ENCODE measurements around the gene ZC3H10. TPM values are rescaled to one million over a fixed set of nuclear protein-coding genes. Genes with fewer than 3 reads are reported as not detected.

ZC3H10 gene
- total RNA-seq, 1 experiment from 2014 or later = 5.6 TPM

DNA sequence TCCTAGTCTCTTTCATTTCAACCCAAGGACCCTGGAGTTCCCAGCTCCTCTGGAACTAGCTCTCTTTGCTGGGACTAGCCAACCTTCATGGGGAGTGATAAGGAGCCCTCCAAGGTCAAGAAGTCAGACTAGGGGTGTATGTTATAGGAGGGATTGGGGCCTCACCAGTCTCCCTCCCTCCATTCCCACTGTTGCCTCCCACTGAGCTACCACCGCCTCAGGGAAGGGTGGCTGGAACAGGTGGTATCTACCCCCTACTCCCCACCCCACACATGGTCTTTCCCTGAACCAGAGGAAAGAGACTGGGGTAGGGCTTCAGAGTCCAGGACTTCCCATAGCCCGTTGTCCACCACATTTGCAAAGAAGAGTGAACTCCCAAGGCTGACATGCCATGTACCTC, 35.7 kb upstream of the ZC3H10 start:
- no peak overlapping the region for H3K4me2 ChIP-seq (ENCODE audit: low read length)
- H3K9me3 ChIP-seq (ENCODE audit: low read length) = no peaks in the 10 kb centered on the region
- ChIA-PET CTCF (no interaction called here), POLR2A (ENCODE audit: unreplicated experiment) (no interaction called here)
- no peaks in the 10 kb centered on the region for H4K20me1 ChIP-seq (ENCODE audit: low read length)
- H3K4me3 ChIP-seq (ENCODE audit: low read length) = no peak overlapping the region
- H3K9me2 ChIP-seq (replicated peaks; ENCODE audit: low read length) = no peaks in the 10 kb centered on the region
- no peaks in the 10 kb centered on the region for H3F3A ChIP-seq (ENCODE audit: low read length, unreplicated experiment)
- ATAC-seq = no peak
- H3K79me2 ChIP-seq (ENCODE audit: low read length) = peaks cover 30% of the 10 kb centered on the region
- peaks cover 35% of the 10 kb centered on the region for H3K4me1 ChIP-seq (ENCODE audit: insufficient read depth, low read length)
- DNase-seq = no peak
- no peak overlapping the region for H2AFZ ChIP-seq (ENCODE audit: low read length)
- no TSS peak for BruUV-seq (replicated peaks)
- peaks cover 1% of the 10 kb centered on the region; the same call in 1 of the 2 replicates for H3K36me3 ChIP-seq (ENCODE audit: low read depth, low read length)
- TF ChIP-seq EZH2 (IDR thresholded peaks at IDR 0.05; ENCODE audit: low read length, unreplicated experiment) (no peak), EZH2phosphoT487 (IDR thresholded peaks at IDR 0.05; ENCODE audit: borderline replicate concordance, low read length) (no peak)
- TF ChIP-seq, protein P1, sequence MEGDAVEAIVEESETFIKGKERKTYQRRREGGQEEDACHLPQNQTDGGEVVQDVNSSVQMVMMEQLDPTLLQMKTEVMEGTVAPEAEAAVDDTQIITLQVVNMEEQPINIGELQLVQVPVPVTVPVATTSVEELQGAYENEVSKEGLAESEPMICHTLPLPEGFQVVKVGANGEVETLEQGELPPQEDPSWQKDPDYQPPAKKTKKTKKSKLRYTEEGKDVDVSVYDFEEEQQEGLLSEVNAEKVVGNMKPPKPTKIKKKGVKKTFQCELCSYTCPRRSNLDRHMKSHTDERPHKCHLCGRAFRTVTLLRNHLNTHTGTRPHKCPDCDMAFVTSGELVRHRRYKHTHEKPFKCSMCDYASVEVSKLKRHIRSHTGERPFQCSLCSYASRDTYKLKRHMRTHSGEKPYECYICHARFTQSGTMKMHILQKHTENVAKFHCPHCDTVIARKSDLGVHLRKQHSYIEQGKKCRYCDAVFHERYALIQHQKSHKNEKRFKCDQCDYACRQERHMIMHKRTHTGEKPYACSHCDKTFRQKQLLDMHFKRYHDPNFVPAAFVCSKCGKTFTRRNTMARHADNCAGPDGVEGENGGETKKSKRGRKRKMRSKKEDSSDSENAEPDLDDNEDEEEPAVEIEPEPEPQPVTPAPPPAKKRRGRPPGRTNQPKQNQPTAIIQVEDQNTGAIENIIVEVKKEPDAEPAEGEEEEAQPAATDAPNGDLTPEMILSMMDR (conservative IDR thresholded peaks at IDR 0.05; ENCODE audit: low read depth, low read length) = no peak
- intact Hi-C loops (cut with micrococcal nuclease) = no loop called here
- H3K27me3 ChIP-seq (ENCODE audit: low read length) = no peaks in the 10 kb centered on the region
- no peak overlapping the region for H3K27ac ChIP-seq (ENCODE audit: low read length)
- H3K9ac ChIP-seq (ENCODE audit: low read length) = no peak overlapping the region

DNA sequence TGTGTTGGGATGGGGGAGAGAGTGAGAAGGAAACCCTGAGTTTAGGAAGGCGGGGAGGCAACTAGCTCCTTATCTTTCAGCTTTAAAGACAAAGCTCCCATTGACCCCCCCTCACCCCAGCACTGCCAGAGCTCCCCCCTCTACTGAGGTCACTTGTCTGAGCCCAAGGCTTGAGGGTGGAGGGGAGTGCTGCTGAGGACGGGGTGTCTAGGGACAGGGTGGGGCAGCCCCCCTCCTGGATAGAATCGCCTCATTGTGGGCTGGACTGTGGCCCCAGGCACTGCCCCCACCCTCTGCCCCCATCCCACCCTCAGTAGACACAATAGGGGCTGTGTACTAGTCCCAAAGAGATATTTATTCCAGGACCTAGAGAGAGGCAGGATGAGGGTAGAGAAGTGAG, 35.1 kb upstream of the ZC3H10 start:
- Histone ChIP-seq H3K4me1 (ENCODE audit: insufficient read depth, low read length) (peaks cover 35% of the 10 kb centered on the region), H3F3A (ENCODE audit: low read length, unreplicated experiment) (no peaks in the 10 kb centered on the region), H3K27me3 (ENCODE audit: low read length) (no peaks in the 10 kb centered on the region), H3K9me2 (replicated peaks; ENCODE audit: low read length) (no peaks in the 10 kb centered on the region), H3K27ac (ENCODE audit: low read length) (no peak overlapping the region), H3K4me2 (ENCODE audit: low read length) (no peak overlapping the region), H4K20me1 (ENCODE audit: low read length) (no peaks in the 10 kb centered on the region), H3K9ac (ENCODE audit: low read length) (no peak overlapping the region), H3K9me3 (ENCODE audit: low read length) (no peaks in the 10 kb centered on the region), H3K36me3 (ENCODE audit: low read depth, low read length) (peaks cover 7% of the 10 kb centered on the region; the same call in 1 of the 2 replicates), H3K4me3 (ENCODE audit: low read length) (no peak overlapping the region), H2AFZ (ENCODE audit: low read length) (no peak overlapping the region), H3K79me2 (ENCODE audit: low read length) (peaks cover 30% of the 10 kb centered on the region)
- intact Hi-C loops (cut with micrococcal nuclease) = no loop called here
- TF ChIP-seq EZH2phosphoT487 (IDR thresholded peaks at IDR 0.05; ENCODE audit: borderline replicate concordance, low read length) = no peak
- TF ChIP-seq, protein P1 (conservative IDR thresholded peaks at IDR 0.05; ENCODE audit: low read depth, low read length) = no peak
- no peak for TF ChIP-seq EZH2 (IDR thresholded peaks at IDR 0.05; ENCODE audit: low read length, unreplicated experiment)
- POLR2A ChIA-PET (ENCODE audit: unreplicated experiment) = no interaction called here
- CTCF ChIA-PET = no interaction called here
- BruUV-seq (replicated peaks) = no TSS peak
- no peak for ATAC-seq
- no peak for DNase-seq

DNA sequence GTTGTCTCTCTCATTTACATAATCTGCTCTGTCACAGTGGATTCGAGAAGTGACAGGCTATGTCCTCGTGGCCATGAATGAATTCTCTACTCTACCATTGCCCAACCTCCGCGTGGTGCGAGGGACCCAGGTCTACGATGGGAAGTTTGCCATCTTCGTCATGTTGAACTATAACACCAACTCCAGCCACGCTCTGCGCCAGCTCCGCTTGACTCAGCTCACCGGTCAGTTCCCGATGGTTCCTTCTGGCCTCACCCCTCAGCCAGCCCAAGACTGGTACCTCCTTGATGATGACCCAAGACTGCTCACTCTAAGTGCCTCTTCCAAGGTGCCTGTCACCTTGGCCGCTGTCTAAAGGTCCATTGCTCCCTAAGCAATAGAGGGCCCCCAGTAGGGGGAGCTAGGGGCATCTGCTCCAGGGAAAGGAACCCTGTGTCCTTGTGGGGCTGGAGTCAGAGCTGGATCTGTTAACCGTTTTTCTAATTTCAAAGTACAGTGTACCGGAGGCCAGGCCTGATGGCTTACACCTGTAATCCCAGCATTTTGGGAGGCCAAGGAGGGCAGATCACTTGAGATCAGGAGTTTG, 33.0 kb upstream of the ZC3H10 start:
- H3K36me3 ChIP-seq (ENCODE audit: low read depth, low read length) = peaks cover 9% of the 10 kb centered on the region; the same call in 1 of the 2 replicates
- CTCF ChIA-PET = interaction anchor here (0.5 to 0.9 kb wide), 3 partner anchors 19 to 423 kb away, joined by 4 to 6 read pairs (median 5); partner anchors contain the start of gene PA2G4
- no peak overlapping the region for H3K9ac ChIP-seq (ENCODE audit: low read length)
- POLR2A ChIA-PET (ENCODE audit: unreplicated experiment) = no interaction called here
- intact Hi-C loops (cut with micrococcal nuclease) = no loop called here
- H3K79me2 ChIP-seq (ENCODE audit: low read length) = peaks cover 30% of the 10 kb centered on the region
- H4K20me1 ChIP-seq (ENCODE audit: low read length) = no peaks in the 10 kb centered on the region
- TF ChIP-seq EZH2 (IDR thresholded peaks at IDR 0.05; ENCODE audit: low read length, unreplicated experiment) = no peak
- TF ChIP-seq, protein P1 (conservative IDR thresholded peaks at IDR 0.05; ENCODE audit: low read depth, low read length) = peak; percentile 60
- TF ChIP-seq EZH2phosphoT487 (IDR thresholded peaks at IDR 0.05; ENCODE audit: borderline replicate concordance, low read length) = no peak
- ATAC-seq (no peak), DNase-seq (peak; percentile 57)
- H3K4me2 ChIP-seq (ENCODE audit: low read length) = no peak overlapping the region
- peaks cover 30% of the 10 kb centered on the region for H3K4me1 ChIP-seq (ENCODE audit: insufficient read depth, low read length)
- no peak overlapping the region for H2AFZ ChIP-seq (ENCODE audit: low read length)
- H3F3A ChIP-seq (ENCODE audit: low read length, unreplicated experiment) = no peaks in the 10 kb centered on the region
- no TSS peak for BruUV-seq (replicated peaks)
- H3K9me2 ChIP-seq (replicated peaks; ENCODE audit: low read length) = no peaks in the 10 kb centered on the region
- no peak overlapping the region for H3K4me3 ChIP-seq (ENCODE audit: low read length)
- no peaks in the 10 kb centered on the region for H3K27me3 ChIP-seq (ENCODE audit: low read length)
- H3K27ac ChIP-seq (ENCODE audit: low read length) = no peak overlapping the region
- H3K9me3 ChIP-seq (ENCODE audit: low read length) = no peaks in the 10 kb centered on the region
